ENCODE results near the gene IDH3A. TPM values are rescaled to one million over a fixed set of nuclear protein-coding genes. Genes with fewer than 3 reads are reported as not detected.

Gene IDH3A
- total and polyA plus RNA-seq, 9 of the 15 experiments (the other 6 are each of a cell fraction or from before 2014, with no cell fraction given): 37.4 to 249 (median 107) TPM

GRCh38 chr15:78205856-78206255 lies 56.7 kb downstream of the IDH3A start:
- no peak overlapping the region for H2AFZ ChIP-seq (ENCODE audit: low read depth, low read length)
- H3K79me2 ChIP-seq (ENCODE audit: control insufficient read depth, insufficient read depth, low read length): no peaks in the 10 kb centered on the region
- peaks cover 9 to 11% of the 10 kb centered on the region in 2 experiments; a peak in 4 of 5 replicates for H3K27me3 ChIP-seq (ENCODE audit: control insufficient read depth in 2 of 2, insufficient read depth in 2 of 2, low read length in 2 of 2)
- ChIA-PET CTCF (ENCODE audit: low intra/inter-chr PET ratio) (no interaction called here), POLR2A (interaction anchor here (0.6 to 1.3 kb wide), 2 partner anchors 10 to 16 kb away, joined by 3 to 7 read pairs; no protein-coding TSS in a partner anchor)
- WGBS (ENCODE audit: insufficient coverage, low coverage, missing lambda C conversion rate): 64% methylated on average over 10 of the region's 10 CpGs
- no peak overlapping the region for H3K9ac ChIP-seq (ENCODE audit: insufficient read depth in 1 of 2, low read depth in 2 of 2, low read length in 2 of 2)
- no peak for FAIRE-seq
- H3K4me2 ChIP-seq (ENCODE audit: insufficient read depth, low read length): no peak overlapping the region
- no peak overlapping the region for H3K4me3 ChIP-seq
- no peak for ATAC-seq
- peaks cover 0 to 16% of the 10 kb centered on the region in 2 experiments; a peak in 3 of 5 replicates for H3K4me1 ChIP-seq (replicated peaks in 1 of 2; ENCODE audit: control insufficient read depth in 2 of 2, insufficient read depth in 2 of 2, low read length in 2 of 2)
- in situ Hi-C loops (cut with MboI) (no loop called here), intact Hi-C loops (cut with micrococcal nuclease) (no loop called here)
- H3K9me1 ChIP-seq (ENCODE audit: control insufficient read depth, insufficient read depth, low read length): no peaks in the 10 kb centered on the region
- H4K20me1 ChIP-seq (replicated peaks; ENCODE audit: control insufficient read depth, insufficient read depth, low read length): no peaks in the 10 kb centered on the region
- no TSS peak for BruUV-seq (replicated peaks)
- H3K36me3 ChIP-seq (ENCODE audit: control insufficient read depth, insufficient read depth, low read length): no peaks in the 10 kb centered on the region
- H3K9me3 ChIP-seq (replicated peaks; ENCODE audit: control insufficient read depth, insufficient read depth, low read depth, low read length): no peaks in the 10 kb centered on the region
- no peak for DNase-seq (ENCODE audit: extremely low read depth in 1 of 4, low spot score in 3 of 4)
- no peak overlapping the region for H3K27ac ChIP-seq (ENCODE audit: extremely low read depth, low read depth, low read length)
- TF ChIP-seq ZBTB33 (CRISPR knock-in tag; IDR thresholded peaks at IDR 0.05) (no peak), KLF13 (tag; IDR thresholded peaks at IDR 0.05; ENCODE audit: borderline replicate concordance, low read depth) (no peak), RFX7 (CRISPR knock-in tag; IDR thresholded peaks at IDR 0.05) (no peak), PPARD (CRISPR knock-in tag; IDR thresholded peaks at IDR 0.05) (no peak), ZNF764 (CRISPR knock-in tag; IDR thresholded peaks at IDR 0.05; ENCODE audit: low read depth) (no peak), CBX2 (IDR thresholded peaks at IDR 0.05; ENCODE audit: insufficient read depth, low read length, poor library complexity, severe bottlenecking) (no peak), MGA (IDR thresholded peaks at IDR 0.05) (no peak)
